Subcutaneous adipose tissue (tissue), 4 donors: ENCODE results near the gene CNKSR1. TPM values are rescaled to one million over a fixed set of nuclear protein-coding genes. Genes with fewer than 3 reads are reported as not detected.

ENCODE experiments used
- total RNA-seq, 4 donors: library from RNA; depleted of rRNA; stranded (reverse); fragments of >200 nt; gene quantifications; one replicate each; pipeline ENCODE4 v1.1.0, GENCODE V29; 2016
- TF ChIP-seq, protein P1 (sequence below): fragments of 450-650 bp; IDR thresholded peaks from one replicate; pipeline ENCODE4 v1.5.1; 2016; ENCODE audit warnings: low read depth, mild to moderate bottlenecking, control low read depth, antibody characterized with exemption, moderate library complexity

Gene CNKSR1
- total RNA-seq, 4 donors from 2014 or later = 2.1 TPM; not detected in 3

DNA sequence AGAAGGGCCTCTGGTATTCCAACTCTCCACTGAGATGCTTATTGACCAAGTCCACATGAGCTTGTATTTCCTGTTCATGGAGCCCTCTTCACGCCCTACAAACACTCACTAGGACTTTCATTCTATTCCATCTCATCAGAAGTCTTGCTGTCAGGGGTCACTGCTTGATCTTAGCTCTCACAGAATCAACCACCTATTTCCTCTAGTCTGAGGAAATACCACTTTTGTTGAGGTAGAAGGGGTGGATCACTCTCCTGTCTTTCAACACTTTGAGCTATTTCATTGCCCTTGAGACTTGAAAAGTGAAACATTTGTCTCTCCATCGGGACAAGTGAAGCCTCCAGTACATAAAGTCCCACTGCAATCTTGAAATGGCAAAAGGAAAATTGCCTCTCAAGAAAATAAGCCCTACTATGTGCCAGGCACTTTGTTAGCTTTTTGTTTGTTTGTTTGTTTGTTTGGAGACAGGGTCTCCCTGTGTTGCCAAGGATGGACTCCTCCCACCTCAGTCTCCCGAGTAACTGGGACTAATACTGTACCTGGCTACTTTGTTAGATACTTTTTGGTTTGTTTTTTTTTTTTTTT, 38.2 kb upstream of the CNKSR1 start:
- TF ChIP-seq, protein P1, sequence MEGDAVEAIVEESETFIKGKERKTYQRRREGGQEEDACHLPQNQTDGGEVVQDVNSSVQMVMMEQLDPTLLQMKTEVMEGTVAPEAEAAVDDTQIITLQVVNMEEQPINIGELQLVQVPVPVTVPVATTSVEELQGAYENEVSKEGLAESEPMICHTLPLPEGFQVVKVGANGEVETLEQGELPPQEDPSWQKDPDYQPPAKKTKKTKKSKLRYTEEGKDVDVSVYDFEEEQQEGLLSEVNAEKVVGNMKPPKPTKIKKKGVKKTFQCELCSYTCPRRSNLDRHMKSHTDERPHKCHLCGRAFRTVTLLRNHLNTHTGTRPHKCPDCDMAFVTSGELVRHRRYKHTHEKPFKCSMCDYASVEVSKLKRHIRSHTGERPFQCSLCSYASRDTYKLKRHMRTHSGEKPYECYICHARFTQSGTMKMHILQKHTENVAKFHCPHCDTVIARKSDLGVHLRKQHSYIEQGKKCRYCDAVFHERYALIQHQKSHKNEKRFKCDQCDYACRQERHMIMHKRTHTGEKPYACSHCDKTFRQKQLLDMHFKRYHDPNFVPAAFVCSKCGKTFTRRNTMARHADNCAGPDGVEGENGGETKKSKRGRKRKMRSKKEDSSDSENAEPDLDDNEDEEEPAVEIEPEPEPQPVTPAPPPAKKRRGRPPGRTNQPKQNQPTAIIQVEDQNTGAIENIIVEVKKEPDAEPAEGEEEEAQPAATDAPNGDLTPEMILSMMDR = no peak

DNA sequence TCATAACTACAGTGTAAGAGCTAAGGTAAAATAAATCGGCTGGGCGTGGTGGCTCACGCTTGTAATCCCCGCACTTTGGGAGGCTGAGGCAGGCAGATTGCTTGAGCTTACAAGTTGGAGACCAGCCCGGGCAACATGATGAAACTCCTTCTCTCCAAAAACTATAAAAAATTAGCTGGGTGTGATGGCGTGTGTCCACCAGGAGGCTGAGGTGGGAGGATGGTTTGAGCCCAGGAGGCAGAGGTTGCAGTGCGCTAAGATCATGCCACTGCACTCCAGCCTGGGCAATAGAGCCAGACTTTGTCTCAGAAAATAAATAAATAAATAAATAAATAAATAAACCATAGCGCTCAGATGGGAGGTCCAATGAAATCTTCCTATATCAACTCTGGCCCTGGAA, 35.1 kb upstream of the CNKSR1 start:
- TF ChIP-seq, protein P1 = no peak

DNA sequence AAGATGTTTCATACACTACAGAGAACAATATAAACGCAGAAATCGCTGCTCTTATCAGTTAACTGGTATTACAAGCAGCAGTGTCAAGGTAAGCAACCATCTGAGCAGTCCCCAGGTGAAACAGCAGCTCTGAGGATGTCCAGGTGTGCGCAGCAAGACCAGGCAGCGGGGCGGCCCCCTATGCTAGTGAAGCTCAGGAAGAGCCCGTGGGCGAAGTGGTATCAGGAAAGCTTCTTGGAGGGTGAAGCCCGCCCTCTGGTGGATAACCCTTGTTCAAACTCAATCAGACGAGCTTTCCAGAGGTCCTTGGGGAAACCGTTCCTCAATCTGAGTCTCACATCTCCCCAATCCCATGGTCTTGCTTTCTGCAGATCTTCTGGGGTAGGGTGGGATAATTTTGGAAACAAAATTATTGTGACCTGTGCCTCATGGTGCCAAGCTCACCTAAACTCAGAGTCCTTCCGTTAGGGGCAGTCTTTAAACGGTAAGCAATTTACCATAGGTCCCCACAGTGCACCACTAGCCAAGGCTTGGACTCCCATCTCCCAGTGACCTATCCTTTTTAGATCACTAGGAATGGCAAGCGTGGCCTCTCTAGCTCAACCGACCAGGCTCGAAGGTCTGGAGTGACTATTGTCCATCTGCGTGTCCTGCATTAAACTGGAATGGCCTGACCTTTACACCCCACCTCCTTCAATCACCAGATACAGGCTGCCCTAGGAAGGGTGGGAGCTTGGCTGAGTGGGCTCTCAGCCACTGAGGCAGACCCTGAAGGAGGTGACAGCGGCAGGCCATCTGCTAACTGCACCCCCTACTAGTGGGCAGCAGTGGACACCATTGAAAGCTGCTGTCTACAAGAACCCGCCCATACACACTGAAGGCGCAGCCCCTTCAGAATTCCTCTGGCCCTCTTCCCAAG, 32.0 kb upstream of the CNKSR1 start:
- TF ChIP-seq, protein P1 = no peak

DNA sequence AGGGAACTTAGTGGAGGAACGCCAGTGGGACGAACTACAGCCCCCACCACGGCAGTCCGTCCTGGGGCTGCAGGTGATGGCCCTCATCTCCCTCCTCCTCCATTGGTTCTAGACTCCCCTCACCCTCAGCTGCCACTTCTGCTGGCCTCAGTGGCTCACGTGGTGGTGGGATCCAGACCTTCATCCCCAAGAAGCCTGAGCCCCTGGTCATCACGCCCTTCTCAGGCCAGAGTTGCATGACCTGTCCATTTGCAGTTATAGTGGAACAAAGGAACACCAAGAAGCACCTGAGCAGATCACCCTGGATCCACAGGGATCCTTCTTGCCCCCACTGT, 31.4 kb upstream of the CNKSR1 start:
- TF ChIP-seq, protein P1 = no peak

DNA sequence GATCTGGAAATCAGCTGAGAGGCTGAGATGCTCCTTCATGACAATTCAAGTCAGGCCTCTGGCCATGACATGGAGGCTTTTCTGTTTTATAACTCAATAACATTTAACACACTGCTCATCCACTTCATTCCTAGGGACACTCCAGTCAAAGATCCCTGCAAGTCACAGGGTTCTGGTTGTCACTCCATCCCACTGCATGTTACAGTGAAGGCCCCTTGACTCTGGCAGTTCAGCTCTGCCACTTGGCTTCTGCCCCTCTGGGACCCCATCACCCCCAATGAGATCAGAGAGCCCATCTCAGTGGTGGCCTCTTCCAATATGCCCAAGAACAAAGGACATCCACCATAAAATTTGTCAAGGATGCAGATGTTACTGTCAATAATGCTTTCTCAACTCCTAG, 28.4 kb upstream of the CNKSR1 start:
- TF ChIP-seq, protein P1 = no peak

DNA sequence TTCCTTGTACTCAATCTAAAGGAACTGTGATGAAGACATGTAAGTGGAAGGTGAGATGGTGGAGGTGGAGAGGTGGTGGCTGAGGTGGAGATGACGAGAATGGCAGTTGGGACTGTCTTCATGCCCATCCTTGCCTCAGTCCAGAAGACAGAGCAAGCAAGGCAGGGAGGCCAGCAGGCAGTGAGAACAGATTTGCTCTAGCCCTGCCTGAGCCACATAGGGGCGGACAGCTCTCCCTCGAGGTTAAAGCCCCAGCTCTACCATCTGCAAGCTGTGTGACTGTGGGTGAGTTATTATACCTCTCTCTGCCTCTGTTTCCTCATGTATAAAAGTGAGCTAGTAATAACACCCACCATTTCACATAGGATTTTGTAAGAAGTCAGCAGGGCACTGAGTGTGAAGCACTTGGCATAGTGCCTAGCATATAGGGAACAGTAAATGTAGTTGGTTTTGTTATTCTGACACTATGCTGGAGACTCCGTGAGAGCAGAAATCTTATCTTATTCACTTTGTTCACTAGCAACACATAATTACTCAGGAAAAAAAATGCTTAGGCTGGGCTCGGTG, 23.2 kb upstream of the CNKSR1 start:
- TF ChIP-seq, protein P1 = no peak

DNA sequence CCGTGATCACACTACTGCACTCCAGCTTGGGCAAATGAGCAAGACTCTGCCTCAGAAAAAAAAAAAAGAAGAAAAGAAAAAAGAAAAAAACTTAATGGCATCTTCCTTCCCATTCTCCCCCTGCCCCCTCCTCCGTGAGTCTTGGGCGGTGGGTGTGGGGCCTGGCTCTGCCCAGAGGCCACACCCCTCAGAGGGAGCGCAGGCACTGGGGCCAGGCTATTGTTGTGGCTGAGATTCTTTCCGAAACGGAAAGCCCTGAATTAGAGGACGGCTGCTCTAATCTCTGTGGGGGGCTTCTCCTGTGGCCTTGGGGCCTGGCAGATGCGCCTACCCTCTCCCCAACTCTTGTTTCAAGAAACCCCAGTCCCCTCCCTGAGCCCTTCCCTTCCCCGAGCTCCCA, 22.5 kb upstream of the CNKSR1 start:
- TF ChIP-seq, protein P1 = no peak
